SKM-1 (cell line): ENCODE data around the gene CNST.
"Not testable (repeated sequence)": the region's sequence is repeated elsewhere in the genome, so short reads cannot be mapped to it uniquely, and the experiment has no call there.

Experiments used
- DNase-seq: peaks from one replicate; lab custom pipeline; 2025; ENCODE audit not compliant: unreplicated experiment; lab: John Stamatoyannopoulos, UW

The CNST gene

GRCh38 chr1:246698466-246699094 lies 132.3 kb downstream of the CNST start:
- no peak for DNase-seq

- DNase-seq = peak; percentile 98
Measured at GRCh38 chr1:246699095-246699735, 133.0 kb downstream of the CNST start.

- no peak for DNase-seq
Measured at GRCh38 chr1:246703581-246703980, 137.3 kb downstream of the CNST start.

- DNase-seq = no peak
Measured at GRCh38 chr1:246705368-246705767, 139.1 kb downstream of the CNST start.

- no peak for DNase-seq
Measured at GRCh38 chr1:246708166-246708565, 141.9 kb downstream of the CNST start.

GRCh38 chr1:246709196-246709595 lies 142.9 kb downstream of the CNST start:
- DNase-seq = no peak

- peak; percentile 58 for DNase-seq
Measured at GRCh38 chr1:246709835-246710234, 143.6 kb downstream of the CNST start.

- DNase-seq = no peak
Measured at GRCh38 chr1:246711548-246712003, 145.3 kb downstream of the CNST start.

- not testable (repeated sequence) for DNase-seq
Measured at GRCh38 chr1:246712428-246712827, 146.2 kb downstream of the CNST start.
